ENCODE measurements around the gene HCRT. TPM values are rescaled to one million over a fixed set of nuclear protein-coding genes. Genes with fewer than 3 reads are reported as not detected.

Gene HCRT
- total RNA-seq, 3 donors from 2014 or later, result not detected

DNA sequence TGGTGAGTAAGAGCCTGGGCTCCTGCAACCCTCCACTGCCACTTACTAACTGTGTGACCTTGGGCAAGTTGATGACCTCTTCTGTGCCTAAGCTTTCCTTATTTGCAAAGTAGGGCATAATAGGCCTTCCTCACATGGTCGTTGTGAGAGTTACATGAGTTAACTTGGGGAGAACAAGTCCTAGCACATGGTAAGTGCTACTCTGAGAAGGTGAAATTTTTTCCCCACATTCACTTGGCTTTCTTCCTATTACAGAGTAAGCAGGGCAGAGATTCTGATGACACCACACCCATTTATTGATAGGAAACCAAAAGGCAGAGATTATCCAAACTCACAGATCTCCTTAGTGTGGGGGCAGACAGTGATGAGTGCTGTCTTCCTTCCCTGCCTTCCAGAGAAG, 5.9 kb downstream of the HCRT start:
- no peaks in the 10 kb centered on the region for H3K9me3 ChIP-seq
- TF ChIP-seq, protein P1, sequence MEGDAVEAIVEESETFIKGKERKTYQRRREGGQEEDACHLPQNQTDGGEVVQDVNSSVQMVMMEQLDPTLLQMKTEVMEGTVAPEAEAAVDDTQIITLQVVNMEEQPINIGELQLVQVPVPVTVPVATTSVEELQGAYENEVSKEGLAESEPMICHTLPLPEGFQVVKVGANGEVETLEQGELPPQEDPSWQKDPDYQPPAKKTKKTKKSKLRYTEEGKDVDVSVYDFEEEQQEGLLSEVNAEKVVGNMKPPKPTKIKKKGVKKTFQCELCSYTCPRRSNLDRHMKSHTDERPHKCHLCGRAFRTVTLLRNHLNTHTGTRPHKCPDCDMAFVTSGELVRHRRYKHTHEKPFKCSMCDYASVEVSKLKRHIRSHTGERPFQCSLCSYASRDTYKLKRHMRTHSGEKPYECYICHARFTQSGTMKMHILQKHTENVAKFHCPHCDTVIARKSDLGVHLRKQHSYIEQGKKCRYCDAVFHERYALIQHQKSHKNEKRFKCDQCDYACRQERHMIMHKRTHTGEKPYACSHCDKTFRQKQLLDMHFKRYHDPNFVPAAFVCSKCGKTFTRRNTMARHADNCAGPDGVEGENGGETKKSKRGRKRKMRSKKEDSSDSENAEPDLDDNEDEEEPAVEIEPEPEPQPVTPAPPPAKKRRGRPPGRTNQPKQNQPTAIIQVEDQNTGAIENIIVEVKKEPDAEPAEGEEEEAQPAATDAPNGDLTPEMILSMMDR (IDR thresholded peaks at IDR 0.05), result no peak
- no peak for DNase-seq
- intact Hi-C loops (cut with DNase I, micrococcal nuclease), result no loop called here
- no peak for ATAC-seq
- peaks cover 25% of the 10 kb centered on the region for H3K4me1 ChIP-seq (ENCODE audit: low read depth)
- no peak overlapping the region for H3K4me3 ChIP-seq
- no peaks in the 10 kb centered on the region for H3K36me3 ChIP-seq (ENCODE audit: low read depth)

DNA sequence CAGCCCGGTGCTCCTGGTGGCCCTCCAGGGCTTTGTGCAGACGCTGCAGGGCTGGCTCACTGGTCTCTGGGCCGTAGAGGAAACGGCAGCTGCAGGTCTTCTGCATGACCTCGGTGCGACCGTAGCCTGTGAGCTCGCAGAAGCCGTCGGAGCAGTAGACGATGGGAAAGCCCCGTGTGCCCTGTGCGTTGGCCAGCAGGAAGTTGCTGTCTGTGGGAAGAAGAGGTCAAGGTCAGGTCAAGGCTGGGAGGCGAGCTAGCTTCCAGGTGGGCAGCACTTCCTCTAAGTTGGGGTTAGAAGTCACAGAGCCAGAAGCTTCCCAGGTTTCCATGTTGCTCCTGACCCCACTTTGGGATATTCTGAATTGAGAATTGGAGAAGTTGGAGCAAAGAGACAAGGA, 6.4 kb downstream of the HCRT start:
- H3K4me3 ChIP-seq, result no peak overlapping the region
- no peaks in the 10 kb centered on the region for H3K9me3 ChIP-seq
- no peaks in the 10 kb centered on the region for H3K36me3 ChIP-seq (ENCODE audit: low read depth)
- TF ChIP-seq, protein P1 (IDR thresholded peaks at IDR 0.05), result no peak
- intact Hi-C loops (cut with DNase I, micrococcal nuclease), result no loop called here
- ATAC-seq, result no peak
- peaks cover 22% of the 10 kb centered on the region for H3K4me1 ChIP-seq (ENCODE audit: low read depth)
- DNase-seq, result no peak

DNA sequence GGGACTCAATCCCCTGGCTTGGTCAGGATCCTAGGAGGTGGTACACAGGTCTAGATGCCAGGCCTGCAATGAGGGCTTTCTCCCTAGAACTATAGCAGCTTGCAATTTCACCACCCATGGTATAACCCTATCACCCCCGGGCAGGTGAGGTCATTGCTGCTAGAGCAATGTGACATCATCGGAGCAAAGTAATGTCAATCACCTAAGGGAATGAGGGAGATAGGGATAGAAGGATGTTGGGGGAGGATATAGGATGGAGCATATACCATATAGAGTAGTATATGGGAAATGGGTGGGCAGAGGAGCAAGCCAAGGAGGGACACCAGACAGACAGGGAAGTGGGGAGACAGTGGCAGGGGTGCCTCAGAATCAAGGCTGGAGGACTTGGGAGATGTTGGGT, 7.6 kb downstream of the HCRT start:
- Histone ChIP-seq H3K4me3 (no peak overlapping the region), H3K36me3 (ENCODE audit: low read depth) (no peaks in the 10 kb centered on the region), H3K4me1 (ENCODE audit: low read depth) (peaks cover 12% of the 10 kb centered on the region), H3K9me3 (no peaks in the 10 kb centered on the region)
- intact Hi-C loops (cut with DNase I, micrococcal nuclease), result no loop called here
- TF ChIP-seq, protein P1 (IDR thresholded peaks at IDR 0.05), result no peak
- no peak for ATAC-seq
- DNase-seq, result no peak

DNA sequence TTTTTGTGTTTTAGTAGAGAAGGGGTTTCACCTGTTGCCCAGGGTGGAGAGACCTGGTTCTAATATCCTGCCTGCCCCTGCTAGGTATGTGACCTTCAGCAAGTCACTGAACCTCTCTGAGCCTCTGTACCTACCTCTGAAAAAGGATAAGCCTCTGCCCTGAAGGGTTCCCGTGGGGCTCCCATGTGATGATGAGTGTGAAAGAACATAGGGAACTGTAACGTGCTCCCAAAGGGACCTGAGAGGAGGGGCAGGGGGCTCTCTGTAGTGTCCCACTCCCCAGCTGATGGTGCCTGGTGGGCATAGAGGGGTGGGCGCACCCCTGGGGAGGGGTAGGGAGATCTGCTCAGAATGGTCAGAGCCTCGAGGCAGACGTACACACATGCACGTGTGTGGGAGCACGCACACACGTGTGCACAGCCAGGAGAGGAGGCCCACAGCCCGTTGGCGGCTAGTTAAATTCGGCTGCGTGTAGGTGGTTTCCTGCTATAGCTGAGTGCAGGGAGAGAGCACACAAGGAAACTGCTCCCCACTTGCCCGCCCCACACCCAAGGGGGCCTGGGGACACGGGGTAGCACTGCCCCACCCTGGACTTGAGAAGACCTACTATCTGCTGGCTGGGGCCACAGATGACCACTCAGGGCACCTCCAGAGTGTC, 11.0 kb downstream of the HCRT start:
- TF ChIP-seq, protein P1 (IDR thresholded peaks at IDR 0.05), result no peak
- H3K4me3 ChIP-seq, result no peak overlapping the region
- no peaks in the 10 kb centered on the region for H3K36me3 ChIP-seq (ENCODE audit: low read depth)
- no peak for ATAC-seq
- intact Hi-C loops (cut with DNase I, micrococcal nuclease), result no loop called here
- no peak for DNase-seq
- no peaks in the 10 kb centered on the region for H3K4me1 ChIP-seq (ENCODE audit: low read depth)
- H3K9me3 ChIP-seq, result no peaks in the 10 kb centered on the region

DNA sequence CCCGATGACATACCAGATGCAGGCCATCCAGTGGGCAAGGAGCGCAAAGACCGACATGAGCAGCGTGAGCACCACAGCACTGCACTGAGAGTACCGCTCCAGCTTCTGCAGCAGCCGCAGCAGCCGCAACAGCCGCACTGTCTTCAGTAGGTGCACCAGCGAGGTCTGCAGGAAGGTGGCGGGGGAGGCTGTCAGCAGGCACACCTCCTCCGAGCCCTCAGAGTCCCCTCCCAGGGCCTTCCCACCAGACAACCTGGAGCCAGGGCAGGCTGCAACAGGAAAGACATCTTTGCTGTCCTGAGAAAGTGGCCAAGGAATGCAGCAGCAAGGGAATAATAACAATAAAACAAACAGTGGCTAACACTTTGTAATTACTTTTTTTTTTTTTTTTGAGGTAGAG, 13.4 kb downstream of the HCRT start:
- H3K9me3 ChIP-seq, result no peaks in the 10 kb centered on the region
- no peaks in the 10 kb centered on the region for H3K36me3 ChIP-seq (ENCODE audit: low read depth)
- ATAC-seq (no peak), DNase-seq (no peak)
- no peak overlapping the region for H3K4me3 ChIP-seq
- H3K4me1 ChIP-seq (ENCODE audit: low read depth), result no peaks in the 10 kb centered on the region
- TF ChIP-seq, protein P1 (IDR thresholded peaks at IDR 0.05), result no peak
- intact Hi-C loops (cut with DNase I, micrococcal nuclease), result no loop called here

DNA sequence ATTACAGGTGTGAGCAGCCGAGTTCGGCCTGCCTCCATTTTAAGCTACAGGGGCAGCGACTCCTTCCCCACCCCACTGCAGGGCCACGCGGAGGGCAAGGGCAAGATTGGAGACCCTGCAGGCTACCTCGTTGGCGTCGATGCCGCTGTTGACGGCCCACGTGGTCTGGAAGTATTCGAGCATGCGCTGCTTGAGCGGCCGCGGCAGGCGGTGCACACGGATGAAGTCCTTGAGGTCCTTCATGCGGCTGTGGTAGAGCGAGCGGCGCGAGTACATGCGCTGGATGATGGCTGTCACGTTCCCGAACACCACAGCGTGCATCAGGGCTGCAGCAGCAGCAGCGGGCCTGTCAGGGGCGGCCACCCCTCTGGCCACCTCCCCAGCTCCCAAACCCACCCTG, 15.9 kb downstream of the HCRT start:
- DNase-seq (no peak), ATAC-seq (no peak)
- TF ChIP-seq, protein P1 (IDR thresholded peaks at IDR 0.05), result no peak
- Histone ChIP-seq H3K4me1 (ENCODE audit: low read depth) (no peaks in the 10 kb centered on the region), H3K9me3 (no peaks in the 10 kb centered on the region), H3K36me3 (ENCODE audit: low read depth) (no peaks in the 10 kb centered on the region), H3K4me3 (no peak overlapping the region)
- intact Hi-C loops (cut with DNase I, micrococcal nuclease), result no loop called here
